C4-2B (cell line): ENCODE results near the gene SDK2.

ENCODE experiments used
- CTCF ChIP-seq: fragments of 450-650 bp; conservative IDR thresholded peaks from 2 replicates; pipeline ENCODE4 v1.5.1; 2017; ENCODE audit warnings: mild to moderate bottlenecking
- ZFX ChIP-seq: fragments of 450-650 bp; IDR thresholded peaks from 2 replicates; pipeline ENCODE4 v1.6.1; 2017

DNA sequence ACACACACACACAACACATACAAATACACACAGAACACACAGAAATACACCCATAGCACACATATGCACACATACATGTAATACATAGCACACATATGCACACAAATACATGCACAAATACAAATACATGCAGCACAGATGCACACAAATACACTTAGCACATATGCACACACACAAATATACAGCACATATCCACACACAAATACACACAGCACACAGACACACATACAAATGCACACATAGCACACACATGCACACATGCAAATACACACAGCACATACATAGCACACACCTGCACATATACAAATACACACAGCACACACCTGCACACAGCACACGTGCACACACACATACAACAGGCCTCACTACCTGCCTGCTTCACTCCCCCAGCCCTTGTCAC is 49.6 kb downstream of the SDK2 start:
- TF ChIP-seq CTCF: no peak
- TF ChIP-seq ZFX: no peak
